HG03039 (cell line): ENCODE data around the gene SIM1.

Source experiments
- ATAC-seq: cut with Tn5 transposase; IDR thresholded peaks from one replicate; pipeline ENCODE4 v1.9.1; 2021; ENCODE audit warnings: mild to moderate bottlenecking, moderate library complexity; ENCODE audit not compliant: unreplicated experiment

The SIM1 gene

GRCh38 chr6:100433726-100434435 is 30.8 kb downstream of the SIM1 start:
- no peak for ATAC-seq

- no peak for ATAC-seq
These were observed 32.6 kb downstream of the SIM1 start for GRCh38 chr6:100432136-100432535.

GRCh38 chr6:100430962-100431361 is 33.8 kb downstream of the SIM1 start:
- no peak for ATAC-seq

- no peak for ATAC-seq
These were observed 37.3 kb downstream of the SIM1 start for GRCh38 chr6:100427452-100427851.

GRCh38 chr6:100426744-100427338 is 37.9 kb downstream of the SIM1 start:
- no peak for ATAC-seq

GRCh38 chr6:100426241-100426640 is 38.5 kb downstream of the SIM1 start:
- no peak for ATAC-seq

GRCh38 chr6:100420711-100421110 is 44.0 kb downstream of the SIM1 start:
- no peak for ATAC-seq

GRCh38 chr6:100417036-100417435 is 47.7 kb downstream of the SIM1 start:
- ATAC-seq = no peak

- ATAC-seq = no peak
These were observed 49.0 kb downstream of the SIM1 start for GRCh38 chr6:100415768-100416167.

- no peak for ATAC-seq
These were observed 51.8 kb downstream of the SIM1 start for GRCh38 chr6:100412872-100413271.

GRCh38 chr6:100404051-100404450 is 60.7 kb downstream of the SIM1 start:
- no peak for ATAC-seq

GRCh38 chr6:100393493-100393892 is 71.2 kb downstream of the SIM1 start:
- no peak for ATAC-seq

- no peak for ATAC-seq
These were observed 72.3 kb downstream of the SIM1 start for GRCh38 chr6:100392423-100392822.

- ATAC-seq = no peak
These were observed 75.7 kb downstream of the SIM1 start for GRCh38 chr6:100388868-100389519.

- ATAC-seq = no peak
These were observed 81.9 kb downstream of the SIM1 start for GRCh38 chr6:100382767-100383195.

- no peak for ATAC-seq
These were observed 82.7 kb downstream of the SIM1 start for GRCh38 chr6:100382031-100382430.

GRCh38 chr6:100381111-100381510 is 83.6 kb downstream of the SIM1 start:
- ATAC-seq = no peak

GRCh38 chr6:100379386-100379785 is 85.3 kb downstream of the SIM1 start:
- ATAC-seq = no peak

GRCh38 chr6:100378576-100378975 is 86.1 kb downstream of the SIM1 start:
- ATAC-seq = no peak

- ATAC-seq = no peak
These were observed 88.6 kb downstream of the SIM1 start for GRCh38 chr6:100376103-100376502.

- no peak for ATAC-seq
These were observed 92.2 kb downstream of the SIM1 start for GRCh38 chr6:100372326-100373091.
